CD4-positive, alpha-beta memory T cell (primary cell): ENCODE results near the gene KIF5B. TPM values are rescaled to one million over a fixed set of nuclear protein-coding genes. Genes with fewer than 3 reads are reported as not detected.
"Not testable (repeated sequence)": the region's sequence is repeated elsewhere in the genome, so short reads cannot be mapped to it uniquely, and the experiment has no call there.

Source experiments
- CTCF ChIA-PET: fragments of 350-600 bp; sonication (Branson Sonifier 250); formaldehyde crosslinking; loops from one replicate; lab custom pipeline; 2021; ENCODE audit warnings: inconsistent platforms; ENCODE audit not compliant: partially characterized antibody; lab: Charles Lee
- POLR2A ChIA-PET: fragments of 350-600 bp; sonication (Branson Sonifier 250); formaldehyde crosslinking; loops from one replicate; lab custom pipeline; 2021; ENCODE audit not compliant: partially characterized antibody; lab: Charles Lee
- DNase-seq, 5 donors: peaks; one replicate each; pipeline versions ENCODE4 v3.0.0 to v3.0.0-alpha.2; 2020 to 2022; ENCODE audit warnings: mixed read lengths in 1 of 5
- H3K27ac ChIP-seq: one replicate; pipeline ENCODE4 v1.7.0; 2013; ENCODE audit warnings: low read depth, low read length
- H3K27me3 ChIP-seq: 2 replicates; pipeline ENCODE4 v1.7.0; 2013; ENCODE audit warnings: mild to moderate bottlenecking, low read length, moderate library complexity; ENCODE audit not compliant: insufficient read depth
- H3K36me3 ChIP-seq: 2 replicates; pipeline ENCODE4 v1.7.0; 2013; ENCODE audit warnings: mild to moderate bottlenecking, low read length, moderate library complexity; ENCODE audit not compliant: insufficient read depth
- H3K4me1 ChIP-seq: 2 replicates; pipeline ENCODE4 v1.7.0; 2013; ENCODE audit warnings: mild to moderate bottlenecking, low read length, moderate library complexity; ENCODE audit not compliant: insufficient read depth
- H3K4me3 ChIP-seq, 2 donors: one replicate each; pipeline ENCODE4 v1.7.0; 2013; ENCODE audit warnings: low read length in 2 of 2, mild to moderate bottlenecking in 1 of 2
- H3K9me3 ChIP-seq, 2 donors: one replicate each; pipeline ENCODE4 v1.7.0; 2013; ENCODE audit warnings: low read length in 2 of 2, control low read depth in 1 of 2; ENCODE audit not compliant: control insufficient read depth in 1 of 2
- H3K27ac Mint-ChIP-seq, 7 donors: one replicate each; pipeline ENCODE4 v1.8.0; 2020 to 2021; ENCODE audit warnings: mixed read lengths in 7 of 7, mild to moderate bottlenecking in 6 of 7, inconsistent platforms in 3 of 7, moderate library complexity in 3 of 7
- H3K27me3 Mint-ChIP-seq, 2 donors: one replicate each; pipeline ENCODE4 v1.8.0; 2020 to 2021; ENCODE audit warnings: mixed read lengths in 2 of 2
- H3K36me3 Mint-ChIP-seq, 2 donors: one replicate each; pipeline ENCODE4 v1.8.0; 2020 to 2021; ENCODE audit warnings: mixed read lengths in 2 of 2, inconsistent platforms in 1 of 2, mild to moderate bottlenecking in 1 of 2
- H3K4me1 Mint-ChIP-seq, 4 donors: one replicate each; pipeline ENCODE4 v1.8.0; 2020 to 2021; ENCODE audit warnings: mixed read lengths in 4 of 4, mild to moderate bottlenecking in 1 of 4
- H3K4me3 Mint-ChIP-seq, 8 donors: one replicate each; pipeline ENCODE4 v1.8.0; 2020 to 2021; ENCODE audit warnings: mixed read lengths in 8 of 8, mild to moderate bottlenecking in 7 of 8, moderate library complexity in 6 of 8, inconsistent platforms in 3 of 8
- H3K9me3 Mint-ChIP-seq, 8 donors: one replicate each; pipeline ENCODE4 v1.8.0; 2020 to 2021; ENCODE audit warnings: mixed read lengths in 8 of 8, mild to moderate bottlenecking in 5 of 8, inconsistent platforms in 3 of 8, moderate library complexity in 1 of 8
- intact Hi-C: fragments of 100-400 bp; cut with micrococcal nuclease; formaldehyde crosslinking; loops from one replicate; pipeline ENCODE4 v1.15.1; 2023
- polyA plus RNA-seq, 2 donors: library from polyadenylated mRNA; unstranded; fragments of 300-500 nt; fragmentation: Illumina TruSeq; gene quantifications; one replicate each; pipeline ENCODE4 v1.2.3, GENCODE V29; 2021
- total RNA-seq, 2 experiments: library from RNA; stranded (reverse); gene quantifications; one replicate each; pipeline ENCODE4 v1.2.3, GENCODE V29; 2021

Gene KIF5B
- total and polyA plus RNA-seq, 4 experiments from 2014 or later, result 23.4 to 55.6 (median 42.2) TPM

DNA sequence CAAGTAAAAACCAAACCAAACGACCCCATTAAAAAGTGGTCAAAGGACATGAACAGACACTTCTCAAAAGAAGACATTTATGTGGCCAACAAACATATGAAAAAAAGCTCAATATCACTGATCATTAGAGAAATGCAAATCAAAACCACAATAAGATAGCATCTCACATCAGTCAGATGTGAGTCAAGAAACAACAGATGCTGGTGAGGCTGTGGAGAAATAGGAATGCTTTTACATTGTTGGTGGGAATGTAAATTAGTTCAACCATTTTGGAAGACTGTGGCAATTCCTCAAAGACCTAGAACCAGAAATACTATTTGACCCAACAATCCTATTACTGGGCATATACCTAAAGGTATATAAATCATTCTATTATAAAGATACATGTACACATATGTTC is 68.4 kb downstream of the KIF5B start:
- H3K27me3 ChIP-seq, H3K4me3 Mint-ChIP-seq, CTCF ChIA-PET, H3K36me3 ChIP-seq, H3K36me3 Mint-ChIP-seq, POLR2A ChIA-PET, H3K27me3 Mint-ChIP-seq, H3K4me1 ChIP-seq, H3K4me3 ChIP-seq, H3K9me3 Mint-ChIP-seq, intact Hi-C loops, H3K27ac Mint-ChIP-seq, DNase-seq, H3K9me3 ChIP-seq, H3K4me1 Mint-ChIP-seq, H3K27ac ChIP-seq: not testable (repeated sequence)

DNA sequence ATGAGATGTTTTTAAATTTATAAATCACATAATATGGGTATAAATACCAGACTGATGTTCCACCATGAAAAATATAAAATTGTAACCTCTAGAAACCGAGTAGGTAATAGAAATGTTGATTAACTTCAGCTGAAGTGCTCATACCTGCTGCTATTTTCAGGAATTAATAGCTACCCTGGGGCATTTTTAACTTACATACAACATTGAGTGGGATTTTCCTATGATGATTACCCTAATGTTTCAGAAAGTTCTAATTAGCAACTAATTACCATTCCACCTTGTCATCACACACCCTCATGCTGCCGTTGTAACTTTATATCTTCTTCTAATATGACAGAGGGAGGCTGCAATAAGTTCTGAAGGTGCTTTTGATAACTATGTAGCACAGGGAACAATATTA is 74.1 kb downstream of the KIF5B start:
- POLR2A ChIA-PET, result no interaction called here
- H3K4me1 ChIP-seq, result peaks cover 11% of the 10 kb centered on the region

DNA sequence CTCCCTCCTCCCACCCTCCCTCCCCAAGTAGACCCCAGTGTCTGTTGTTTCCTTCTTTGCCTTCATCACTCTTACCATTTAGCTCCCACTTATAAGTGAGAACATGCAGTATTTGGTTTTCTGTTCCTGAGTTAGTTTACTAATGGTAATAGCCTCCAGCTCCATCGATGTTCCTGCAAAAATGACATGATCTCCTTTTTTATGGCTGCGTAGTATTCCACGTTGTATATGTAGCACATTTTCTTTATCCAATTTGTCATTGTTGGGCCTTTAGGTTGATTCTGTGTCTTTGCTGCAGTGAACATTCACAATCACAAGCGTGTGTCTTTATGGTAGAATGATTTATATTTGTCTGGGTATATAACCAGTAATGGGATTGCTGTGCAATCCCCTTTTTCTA is 75.8 kb downstream of the KIF5B start:
- no peak overlapping the region for H3K27ac ChIP-seq
- H3K36me3 Mint-ChIP-seq, result no peaks in the 10 kb centered on the region
- intact Hi-C loops, result no loop called here
- no peaks in the 10 kb centered on the region for H3K36me3 ChIP-seq
- H3K27me3 ChIP-seq, result no peaks in the 10 kb centered on the region
- H3K9me3 Mint-ChIP-seq, result peaks cover 0 to 3% (median 0%) of the 10 kb centered on the region in 8 donors
- no peak overlapping the region for H3K4me3 Mint-ChIP-seq
- CTCF ChIA-PET, result interaction anchor here (0.8 kb wide), 1 partner anchor 51 kb away, joined by 4 read pairs; no protein-coding TSS in a partner anchor
- H3K4me3 ChIP-seq, result no peak overlapping the region
- no peak for DNase-seq
- H3K4me1 ChIP-seq, result peaks cover 13% of the 10 kb centered on the region
- POLR2A ChIA-PET, result no interaction called here
- H3K4me1 Mint-ChIP-seq, result peaks cover 13 to 23% (median 19%) of the 10 kb centered on the region in 4 donors
- no peak overlapping the region for H3K27ac Mint-ChIP-seq
- H3K9me3 ChIP-seq, result no peaks in the 10 kb centered on the region
- H3K27me3 Mint-ChIP-seq, result peaks cover 0 to 2% of the 10 kb centered on the region in 2 donors

More for the DNA sequence above, 74.1 kb downstream of the KIF5B start:
- Histone ChIP-seq H3K36me3 (no peaks in the 10 kb centered on the region), H3K27me3 (no peaks in the 10 kb centered on the region), H3K4me3 (no peak overlapping the region), H3K27ac (no peak overlapping the region), H3K9me3 (no peaks in the 10 kb centered on the region)
- CTCF ChIA-PET, result interaction anchor here (1.5 kb wide), 1 partner anchor 120 kb away, joined by 6 read pairs; no protein-coding TSS in a partner anchor
- intact Hi-C loops, result no loop called here
- Mint-ChIP-seq H3K4me1 (peaks cover 10 to 11% (median 11%) of the 10 kb centered on the region in 4 donors), H3K36me3 (peaks cover 0 to 3% of the 10 kb centered on the region in 2 donors), H3K4me3 (no peak overlapping the region), H3K9me3 (peaks cover 0 to 6% (median 1%) of the 10 kb centered on the region in 8 donors), H3K27ac (no peak overlapping the region), H3K27me3 (peaks cover 0 to 3% of the 10 kb centered on the region in 2 donors)
- no peak for DNase-seq

DNA sequence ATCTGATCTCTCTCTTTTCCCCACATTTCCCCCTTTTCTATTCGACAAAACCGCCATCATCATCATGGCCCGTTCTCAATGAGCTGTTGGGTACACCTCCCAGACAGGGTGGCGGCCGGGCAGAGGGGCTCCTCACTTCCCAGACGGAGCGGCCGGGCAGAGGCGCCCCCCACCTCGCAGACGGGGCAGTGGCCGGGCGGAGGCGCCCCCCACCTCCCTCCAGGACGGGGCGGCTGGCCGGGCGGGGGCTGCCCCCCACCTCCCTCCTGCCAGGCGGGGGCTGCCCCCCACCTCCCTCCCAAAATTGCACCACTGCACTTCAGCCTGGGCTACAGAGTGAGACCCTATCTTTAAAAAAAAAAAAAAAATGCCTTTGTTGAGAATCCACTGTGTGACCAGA is 77.2 kb downstream of the KIF5B start:
- H3K9me3 Mint-ChIP-seq, H3K27me3 ChIP-seq, CTCF ChIA-PET, H3K27me3 Mint-ChIP-seq, H3K4me3 ChIP-seq, H3K27ac ChIP-seq, DNase-seq, intact Hi-C loops, H3K27ac Mint-ChIP-seq, H3K4me3 Mint-ChIP-seq, POLR2A ChIA-PET, H3K9me3 ChIP-seq, H3K36me3 ChIP-seq, H3K36me3 Mint-ChIP-seq: not testable (repeated sequence)
- H3K4me1 Mint-ChIP-seq, result peaks cover 17 to 32% (median 26%) of the 10 kb centered on the region in 4 donors
- H3K4me1 ChIP-seq, result peaks cover 19% of the 10 kb centered on the region

DNA sequence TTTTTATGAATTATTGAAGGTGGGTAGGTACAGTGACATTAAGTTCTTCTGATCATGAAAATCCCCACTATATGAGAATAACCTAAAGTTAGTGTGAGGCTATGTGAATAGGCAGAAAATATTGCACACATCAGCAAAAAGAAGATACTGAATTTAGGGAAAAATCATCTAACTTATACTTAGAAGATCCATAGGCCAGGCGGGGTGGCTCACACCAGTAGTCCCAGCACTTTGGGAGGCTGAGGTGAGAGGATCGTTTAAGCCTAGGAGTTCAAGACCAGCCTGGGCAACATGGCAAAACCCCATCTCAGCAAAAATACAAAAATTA is 78.1 kb downstream of the KIF5B start:
- Mint-ChIP-seq H3K4me3 (peak overlapping the region in 2 of 8 donors; percentile 43 to 49), H3K9me3 (peaks cover 0 to 4% (median 1%) of the 10 kb centered on the region in 8 donors), H3K4me1 (peaks cover 17 to 32% (median 26%) of the 10 kb centered on the region in 4 donors), H3K27ac (no peak overlapping the region), H3K36me3 (no peaks in the 10 kb centered on the region), H3K27me3 (peaks cover 0 to 2% of the 10 kb centered on the region in 2 donors)
- H3K36me3 ChIP-seq, result no peaks in the 10 kb centered on the region
- H3K27me3 ChIP-seq, result no peaks in the 10 kb centered on the region
- H3K4me3 ChIP-seq, result no peak overlapping the region
- peaks cover 19% of the 10 kb centered on the region for H3K4me1 ChIP-seq
- ChIA-PET CTCF (no interaction called here), POLR2A (no interaction called here)
- no peaks in the 10 kb centered on the region for H3K9me3 ChIP-seq
- DNase-seq, result no peak
- H3K27ac ChIP-seq, result no peak overlapping the region
- intact Hi-C loops, result no loop called here

DNA sequence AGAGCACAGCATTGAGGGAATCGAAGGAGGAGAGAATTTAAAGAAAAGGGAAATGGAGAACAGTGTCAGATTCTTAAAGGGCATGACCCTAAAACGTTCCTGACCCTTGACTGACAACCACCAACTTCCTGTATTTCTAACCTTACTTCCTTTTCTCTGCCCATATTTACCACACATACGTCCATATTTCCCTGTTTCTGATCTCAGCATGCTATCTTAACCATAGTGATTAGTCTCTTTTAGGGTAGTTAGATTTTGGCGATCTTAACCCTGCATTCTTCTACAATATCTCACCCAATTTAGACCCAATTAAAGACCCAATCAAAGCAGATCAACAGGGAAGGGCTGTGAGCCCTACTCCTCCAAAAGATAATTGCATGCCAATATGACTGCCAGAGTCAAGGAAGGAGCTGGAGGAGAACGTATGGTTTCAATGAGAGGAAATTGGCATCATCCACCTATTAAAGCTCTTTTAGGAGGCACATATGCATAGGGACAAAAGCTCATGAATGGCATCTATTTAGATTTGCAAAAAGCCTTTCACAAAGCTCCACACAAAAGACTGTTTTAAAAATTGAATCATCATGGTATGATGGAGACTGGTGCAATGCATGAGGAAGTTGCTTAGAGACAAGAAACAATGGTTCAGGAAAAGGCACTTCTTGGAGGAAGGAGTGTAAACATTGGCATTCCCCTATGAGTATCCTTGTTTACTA is 78.6 kb downstream of the KIF5B start:
- intact Hi-C loops, result no loop called here
- peak in 4 of 5 donors; percentile 4 to 34 (median 30) for DNase-seq
- no peak overlapping the region for H3K4me3 ChIP-seq
- Mint-ChIP-seq H3K27ac (peak overlapping the region in 1 of 7 donors; percentile 2), H3K4me1 (peaks cover 17 to 32% (median 26%) of the 10 kb centered on the region in 4 donors), H3K27me3 (peaks cover 0 to 2% of the 10 kb centered on the region in 2 donors), H3K9me3 (peaks cover 0 to 4% (median 1%) of the 10 kb centered on the region in 8 donors), H3K4me3 (peak overlapping the region in 5 of 8 donors; percentile 4 to 49 (median 43)), H3K36me3 (no peaks in the 10 kb centered on the region)
- peaks cover 19% of the 10 kb centered on the region for H3K4me1 ChIP-seq
- H3K27me3 ChIP-seq, result no peaks in the 10 kb centered on the region
- H3K27ac ChIP-seq, result no peak overlapping the region
- POLR2A ChIA-PET, result no interaction called here
- no peaks in the 10 kb centered on the region for H3K36me3 ChIP-seq
- H3K9me3 ChIP-seq, result no peaks in the 10 kb centered on the region
- CTCF ChIA-PET, result interaction anchor here (1.2 to 1.5 kb wide), 2 partner anchors 8 to 116 kb away, joined by 3 to 5 read pairs; no protein-coding TSS in a partner anchor

DNA sequence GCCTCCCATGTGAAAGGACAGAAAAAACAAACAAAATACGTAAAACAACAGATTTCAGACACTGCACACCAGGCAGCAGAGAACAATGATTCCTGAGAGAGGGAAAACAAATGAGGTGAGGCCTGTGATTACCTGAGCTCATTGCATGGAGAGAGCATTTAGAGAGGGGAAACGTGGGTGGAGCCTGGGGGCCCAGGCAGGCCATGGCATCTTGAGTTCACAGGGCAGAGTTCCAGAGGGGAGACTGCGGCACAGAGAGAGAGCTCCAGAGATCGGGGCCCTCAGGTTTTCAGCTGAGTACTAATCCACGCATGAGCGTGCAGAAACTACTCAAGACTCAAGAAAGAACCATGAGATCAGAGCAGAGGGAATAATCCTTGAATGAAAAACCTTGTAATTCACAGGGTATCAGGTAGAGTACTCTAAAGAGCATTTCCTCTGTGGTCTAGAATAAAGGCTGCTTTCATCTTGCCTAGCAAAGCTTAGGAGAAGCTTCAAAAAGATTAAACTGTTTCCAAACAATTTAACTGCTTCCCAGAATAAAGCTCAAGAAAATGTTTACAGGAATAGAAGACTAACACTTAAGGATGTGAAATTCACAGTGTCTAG is 81.0 kb downstream of the KIF5B start:
- Histone ChIP-seq H3K27ac (no peak overlapping the region), H3K4me1 (peaks cover 19% of the 10 kb centered on the region), H3K27me3 (no peaks in the 10 kb centered on the region), H3K4me3 (no peak overlapping the region), H3K36me3 (no peaks in the 10 kb centered on the region), H3K9me3 (no peaks in the 10 kb centered on the region)
- intact Hi-C loops, result no loop called here
- POLR2A ChIA-PET, result no interaction called here
- CTCF ChIA-PET, result interaction anchor here (0.7 kb wide), 1 partner anchor 32 kb away, joined by 3 read pairs; no protein-coding TSS in a partner anchor
- Mint-ChIP-seq H3K4me1 (peaks cover 17 to 32% (median 26%) of the 10 kb centered on the region in 4 donors), H3K36me3 (no peaks in the 10 kb centered on the region), H3K27me3 (no peaks in the 10 kb centered on the region), H3K4me3 (no peak overlapping the region), H3K27ac (no peak overlapping the region), H3K9me3 (peaks cover 0 to 4% (median 0%) of the 10 kb centered on the region in 8 donors)
- DNase-seq, result no peak
